ENCODE data around the gene PYGM. TPM values are rescaled to one million over a fixed set of nuclear protein-coding genes. Genes with fewer than 3 reads are reported as not detected.
A peak's percentile ranks its signal among the peaks of the same experiment; 100 is the strongest.

PYGM gene
- total RNA-seq, 1 experiment from 2014 or later = 1.7 TPM

- intact Hi-C loops (cut with micrococcal nuclease) = loop anchor here (1.0 to 5.0 kb wide), 3 partner anchors 35 to 366 kb away; partner anchors contain the start of gene RPS6KA4
- DNase-seq (ENCODE audit: low read depth, low spot score) = peak; percentile 53
- no peak for TF ChIP-seq POLR2AphosphoS5 (IDR thresholded peaks at IDR 0.05; ENCODE audit: low read depth, low read length)
- peak; percentile 80 for TF ChIP-seq RAD21 (IDR thresholded peaks at IDR 0.05; ENCODE audit: low read depth)
- TF ChIP-seq CTCF (IDR thresholded peaks at IDR 0.05 in 2 of 3, conservative IDR thresholded peaks at IDR 0.05 in 1 of 3; ENCODE audit: borderline replicate concordance in 1 of 3, insufficient read depth in 1 of 3, low read depth in 2 of 3, low read length in 2 of 3) = peak; percentile 88 to 98 (median 96)
- peak; percentile 63; the same call in 1 of the 2 replicates for TF ChIP-seq SP1 (IDR thresholded peaks at IDR 0.05; ENCODE audit: low read depth)
- no peak for TF ChIP-seq ELF1 (IDR thresholded peaks at IDR 0.05; ENCODE audit: borderline replicate concordance, low read depth)
- no peak for TF ChIP-seq SRF (IDR thresholded peaks at IDR 0.05; ENCODE audit: low read depth)
- no peak for TF ChIP-seq EZH2 (IDR thresholded peaks at IDR 0.05)
- TF ChIP-seq TCF7L2 (IDR thresholded peaks at IDR 0.05; ENCODE audit: borderline replicate concordance, extremely low read depth, insufficient read depth, insufficient read length) = no peak
- TF ChIP-seq EGR1 (IDR thresholded peaks at IDR 0.05; ENCODE audit: low read depth) = no peak
- TF ChIP-seq SIN3A (IDR thresholded peaks at IDR 0.05; ENCODE audit: low read depth) = no peak
- no peak for TF ChIP-seq CBX3 (IDR thresholded peaks at IDR 0.05; ENCODE audit: low read depth)
- TF ChIP-seq POLR2A (IDR thresholded peaks at IDR 0.05; ENCODE audit: borderline replicate concordance, extremely low read depth, insufficient read depth, insufficient read length) = no peak
- no peak for TF ChIP-seq ZBTB33 (IDR thresholded peaks at IDR 0.05; ENCODE audit: extremely low read depth, insufficient replicate concordance, low read length)
- peak within 1 kb of the TSS; percentile 92 for H3K4me2 ChIP-seq (ENCODE audit: low read length)
- H3K9me2 ChIP-seq (ENCODE audit: insufficient read depth) = no peaks in the 10 kb centered on the region
- H4K20me1 ChIP-seq (ENCODE audit: insufficient read depth) = no peaks in the 10 kb centered on the region
- POLR2A ChIA-PET = no interaction called here
- 0 out of 2 replicates have a peak, but pooled peaks cover 6% of the 10 kb centered on the region for H3K27me3 ChIP-seq (ENCODE audit: insufficient read depth, low read length)
- RAD21 ChIA-PET (ENCODE audit: low non-redundant PET in 1 of 2, low total read pairs in 2 of 2, uncharacterized antibody in 2 of 2, unreplicated experiment in 2 of 2) = no interaction called here
- no TSS peak for BruUV-seq (replicated peaks)
- no peaks in the 10 kb centered on the region for H3K9me3 ChIP-seq (ENCODE audit: control insufficient read depth in 1 of 2, insufficient read depth in 1 of 2, low read depth in 1 of 2, low read length in 2 of 2)
- peak within 1 kb of the TSS; percentile 49 for H3K9ac ChIP-seq (ENCODE audit: low read length)
- no peaks in the 10 kb centered on the region for H3K36me3 ChIP-seq (ENCODE audit: control insufficient read depth in 1 of 2, insufficient read depth in 2 of 2, low read length in 2 of 2)
- CTCF ChIA-PET = no interaction called here
- peak within 1 kb of the TSS; percentile 93 for H2AFZ ChIP-seq (ENCODE audit: low read depth, low read length, poor library complexity, severe bottlenecking)
- ATAC-seq = peak; percentile 99
- no peaks in the 10 kb centered on the region for H3K79me2 ChIP-seq (ENCODE audit: insufficient read depth, low read length)
- H3K27ac ChIP-seq (ENCODE audit: low read depth, low read length) = no peak within 1 kb of the TSS; the same call in 1 of the 2 replicates
- H3K4me3 ChIP-seq (replicated peaks in 1 of 2; ENCODE audit: low read depth in 1 of 2, low read length in 2 of 2) = peak within 1 kb of the TSS; percentile 37 to 58
- peaks cover 0 to 10% of the 10 kb centered on the region in 2 experiments; a peak in 1 of 4 replicates for H3K4me1 ChIP-seq (ENCODE audit: control insufficient read depth in 1 of 2, insufficient read depth in 2 of 2, low read length in 2 of 2)
These were observed 36.5 kb downstream of the PYGM start, which contains the start of gene NRXN2 for GRCh38 chr11:64723117-64723906. Gene NRXN2, minus strand, starts transcription at chr11:64723197. Its CDS starts 9,498 bp downstream, at chr11:64713699.

Measured in HCT116 (cell line).